ENCODE data around the gene INO80E. TPM values are rescaled to one million over a fixed set of nuclear protein-coding genes. Genes with fewer than 3 reads are reported as not detected.

INO80E gene
- total RNA-seq, 1 experiment from 2014 or later, result 89.8 TPM

DNA sequence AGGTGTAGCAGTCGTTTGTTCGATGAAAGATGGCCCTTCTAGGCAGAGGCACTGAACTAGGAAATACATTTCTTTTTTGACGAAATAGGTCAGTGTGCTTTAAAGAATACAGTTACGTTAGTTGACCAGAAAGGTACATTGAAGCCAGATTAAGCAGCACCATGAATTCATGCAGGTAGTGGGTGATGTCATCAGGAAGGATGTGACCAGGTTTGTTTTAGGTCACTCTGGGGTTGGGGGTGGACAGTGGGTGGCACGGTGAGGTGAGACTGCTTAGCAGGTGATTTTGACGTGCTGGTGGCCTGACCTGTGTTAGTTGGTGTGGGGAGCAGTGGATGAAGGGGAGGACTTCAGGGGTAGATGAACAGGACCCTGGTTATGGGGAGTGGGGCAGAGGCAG lies 3.6 kb downstream of the INO80E start (continued):
- TF ChIP-seq TCF7L2 (IDR thresholded peaks at IDR 0.05; ENCODE audit: borderline replicate concordance, extremely low read depth, insufficient read depth, insufficient read length) (no peak), CBX3 (IDR thresholded peaks at IDR 0.05; ENCODE audit: low read depth) (no peak), FOSL1 (IDR thresholded peaks at IDR 0.05; ENCODE audit: low read depth) (no peak), POLR2A (IDR thresholded peaks at IDR 0.05; ENCODE audit: borderline replicate concordance, extremely low read depth, insufficient read depth, insufficient read length) (no peak)

DNA sequence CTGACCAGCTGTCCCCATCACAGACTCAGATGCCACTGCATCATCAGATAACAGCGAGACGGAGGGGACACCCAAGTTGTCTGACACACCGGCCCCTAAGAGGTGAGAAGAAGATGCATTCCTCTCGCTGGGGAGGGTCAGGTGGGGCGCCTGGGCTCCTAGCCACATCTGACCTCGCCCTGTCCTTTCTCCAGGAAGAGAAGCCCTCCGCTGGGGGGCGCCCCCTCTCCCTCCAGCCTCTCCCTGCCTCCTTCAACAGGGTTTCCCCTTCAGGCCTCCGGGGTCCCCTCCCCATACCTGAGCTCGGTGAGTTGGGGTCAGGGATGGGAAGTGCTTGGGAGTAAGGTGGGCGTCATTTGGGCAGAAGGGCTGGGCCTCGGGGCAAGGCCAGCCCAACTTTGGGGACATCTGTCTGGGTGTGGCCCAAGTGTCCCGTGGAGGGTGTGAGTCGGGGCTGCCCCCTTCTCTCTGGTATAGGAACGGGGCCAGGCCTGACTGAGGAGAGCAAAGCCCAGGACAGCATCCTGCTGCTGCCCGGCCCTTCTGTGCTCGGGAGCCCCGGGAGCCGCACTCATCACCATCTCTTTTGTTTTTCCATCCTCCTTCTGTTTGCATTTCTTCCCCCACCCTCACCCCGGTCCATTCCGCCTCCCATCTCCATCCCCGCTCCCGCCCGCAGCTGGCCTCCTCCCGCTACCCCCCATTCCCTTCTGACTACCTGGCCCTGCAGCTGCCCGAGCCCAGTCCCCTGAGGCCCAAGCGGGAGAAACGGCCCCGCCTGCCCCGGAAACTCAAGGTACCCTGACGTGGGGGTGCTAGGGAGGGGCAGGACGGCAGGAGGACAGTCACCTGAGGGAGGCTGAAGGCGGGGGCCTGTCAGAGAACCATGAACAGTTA lies 4.9 kb downstream of the INO80E start:
- TF ChIP-seq POLR2AphosphoS5 (IDR thresholded peaks at IDR 0.05; ENCODE audit: low read depth, low read length) (no peak), RAD21 (IDR thresholded peaks at IDR 0.05; ENCODE audit: low read depth) (no peak)
- no peaks in the 10 kb centered on the region for H4K20me1 ChIP-seq (ENCODE audit: insufficient read depth)
- no peak for ATAC-seq
- H3K4me3 ChIP-seq (replicated peaks in 1 of 2; ENCODE audit: low read depth in 1 of 2, low read length in 2 of 2), result no peak overlapping the region
- ChIA-PET RAD21 (ENCODE audit: low non-redundant PET in 1 of 2, low total read pairs in 2 of 2, uncharacterized antibody in 2 of 2, unreplicated experiment in 2 of 2) (no interaction called here), POLR2A (no interaction called here), CTCF (no interaction called here)
- H2AFZ ChIP-seq (ENCODE audit: low read depth, low read length, poor library complexity, severe bottlenecking), result no peak overlapping the region
- no peak overlapping the region for H3K4me2 ChIP-seq (ENCODE audit: low read length)
- H3K4me1 ChIP-seq (ENCODE audit: control insufficient read depth in 1 of 2, insufficient read depth in 2 of 2, low read length in 2 of 2), result peaks cover 0 to 5% of the 10 kb centered on the region in 2 experiments; a peak in 1 of 4 replicates
- H3K9me3 ChIP-seq (ENCODE audit: control insufficient read depth in 1 of 2, insufficient read depth in 1 of 2, low read depth in 1 of 2, low read length in 2 of 2), result no peaks in the 10 kb centered on the region
- peaks cover 0 to 7% of the 10 kb centered on the region in 2 experiments; a peak in 3 of 4 replicates for H3K36me3 ChIP-seq (ENCODE audit: control insufficient read depth in 1 of 2, insufficient read depth in 2 of 2, low read length in 2 of 2)
- H3K27ac ChIP-seq (ENCODE audit: low read depth, low read length), result no peak overlapping the region
- no peaks in the 10 kb centered on the region for H3K9me2 ChIP-seq (ENCODE audit: insufficient read depth)
- H3K27me3 ChIP-seq (ENCODE audit: insufficient read depth, low read length), result no peaks in the 10 kb centered on the region
- no TSS peak for BruUV-seq (replicated peaks)
- intact Hi-C loops (cut with micrococcal nuclease), result no loop called here
- peaks cover 11% of the 10 kb centered on the region for H3K79me2 ChIP-seq (ENCODE audit: insufficient read depth, low read length)
- no peak for DNase-seq (ENCODE audit: low read depth, low spot score)
- no peak overlapping the region for H3K9ac ChIP-seq (ENCODE audit: low read length)

Measured in HCT116 (cell line).